Ovary (tissue), 9 donors: ENCODE measurements around the gene DYDC1. TPM values are rescaled to one million over a fixed set of nuclear protein-coding genes. Genes with fewer than 3 reads are reported as not detected.
"Not testable (repeated sequence)": the region's sequence is repeated elsewhere in the genome, so short reads cannot be mapped to it uniquely, and the experiment has no call there.

Source experiments
- DNase-seq, 5 donors: peaks; one replicate each; pipeline ENCODE4 v3.0.0-alpha.2; 2019 to 2020
- H3K27ac ChIP-seq, 2 donors: fragments of 200-600 bp; one replicate each; pipeline versions ENCODE4 v1.5.1 to v1.8.0; 2019 to 2022
- H3K27me3 ChIP-seq: fragments of 200-600 bp; one replicate; pipeline ENCODE4 v1.8.0; 2022
- H3K36me3 ChIP-seq: fragments of 200-600 bp; sonication (generic); one replicate; pipeline ENCODE4 v1.5.1; 2019
- H3K4me1 ChIP-seq: one replicate; pipeline ENCODE4 v1.8.1; 2013; ENCODE audit warnings: mild to moderate bottlenecking, moderate library complexity; ENCODE audit not compliant: insufficient read depth
- H3K4me3 ChIP-seq: fragments of 200-600 bp; sonication (generic); one replicate; pipeline ENCODE4 v1.5.1; 2017
- H3K9me3 ChIP-seq, 2 donors: fragments of 200-600 bp in 1 of 2; sonication (generic) in 1 of 2; one replicate each; pipeline versions ENCODE4 v1.5.1 to v1.8.1; 2013 to 2019; ENCODE audit warnings: mild to moderate bottlenecking in 1 of 2, moderate library complexity in 1 of 2
- CTCF ChIP-seq, 3 donors: fragments of 450-650 bp in 2 of 3; fragments of 200-600 bp in 1 of 3; IDR thresholded peaks; one replicate each; pipeline versions ENCODE4 v1.5.1 to v1.8.0; 2016 to 2022; ENCODE audit warnings: antibody characterized with exemption in 3 of 3, mild to moderate bottlenecking in 1 of 3
- EP300 ChIP-seq: sonication (generic); formaldehyde crosslinking; IDR thresholded peaks from one replicate; pipeline ENCODE4 v1.6.1; 2017; ENCODE audit warnings: antibody characterized with exemption
- POLR2A ChIP-seq: fragments of 450-650 bp; IDR thresholded peaks from one replicate; pipeline ENCODE4 v1.6.1; 2017; ENCODE audit warnings: antibody characterized with exemption, mild to moderate bottlenecking, moderate library complexity
- WGBS, 3 donors: extraction: QIAGEN DNeasy Blood & Tissue Kit in 1 of 3; methylation state at CpG; one replicate each; pipeline versions ENCODE4 v1.1.5 to v1.1.7; 2013 to 2017; 5-methylcytosine and 5-hydroxymethylcytosine counted together
- intact Hi-C, 4 donors: fragments of 100-400 bp; cut with DNase I; formaldehyde crosslinking; loops; one replicate each; pipeline versions ENCODE4 v1.11.0 to v1.15.1; 2022 to 2023
- polyA plus RNA-seq, 2 donors: library from polyadenylated mRNA; stranded (reverse); fragments of 200-250 nt in 1 of 2; fragments of 350-450 nt in 1 of 2; fragmentation: Illumina TruSeq in 1 of 2; extraction: RNeasy Lipid Tissue Mini Kit (QIAGEN cat#74804) in 1 of 2; gene quantifications; one replicate each; pipeline ENCODE4 v1.2.3, GENCODE V29; 2013 to 2014
- total RNA-seq, 7 donors: library from RNA; depleted of rRNA in 2 of 7; stranded (reverse); fragments of >200 nt in 2 of 7; fragmentation: NEBNext Ultra II Directional in 3 of 7; extraction: Animal tissue kit (Norgen Biotek cat#: 25700) in 3 of 7; gene quantifications; one replicate each; pipeline versions ENCODE4 v1.1.0 to v1.2.4, GENCODE V29; 2016 to 2023
- donor health status: DM: no; HTN: no; CAD: no; lungs with moderate emphysema.
- donor health status: DM: no; HTN: no; CAD: no.
- donor health status: Bipolar disorder and iron deficiency.
- donor health status: DM: yes; HTN: yes; CAD: no.
- donor health status: DM: no; HTN: no; CAD: no.
- donor health status: DM: yes; HTN: yes; CAD: no.

DYDC1 gene
- total and polyA plus RNA-seq, 9 donors: 0.33 to 3.8 (median 0.72) TPM; not detected in 6

- TF ChIP-seq CTCF (IDR thresholded peaks at IDR 0.05) (no peak), EP300 (no peak), POLR2A (no peak)
- no peaks in the 10 kb centered on the region for H3K36me3 ChIP-seq
- intact Hi-C loops: no loop called here
- no peak overlapping the region for H3K4me3 ChIP-seq
- no peak for DNase-seq
- H3K27ac ChIP-seq: no peak overlapping the region
- H3K4me1 ChIP-seq: no peaks in the 10 kb centered on the region
- no peaks in the 10 kb centered on the region for H3K27me3 ChIP-seq
- H3K9me3 ChIP-seq: no peaks in the 10 kb centered on the region
- 70 to 76% (median 71%) methylated on average over 5 of the region's 5 CpGs for WGBS, 3 donors
Measured at GRCh38 chr10:80372675-80373074, 16.1 kb upstream of the DYDC1 start.

- Histone ChIP-seq H3K27me3 (no peaks in the 10 kb centered on the region), H3K36me3 (no peaks in the 10 kb centered on the region), H3K27ac (no peak overlapping the region), H3K9me3 (no peaks in the 10 kb centered on the region), H3K4me3 (no peak overlapping the region), H3K4me1 (no peaks in the 10 kb centered on the region)
- intact Hi-C loops: no loop called here
- DNase-seq: no peak
- 62 to 79% (median 70%) methylated on average over 6 of the region's 6 CpGs for WGBS, 3 donors
- TF ChIP-seq POLR2A: no peak
- TF ChIP-seq CTCF (IDR thresholded peaks at IDR 0.05): no peak
- no peak for TF ChIP-seq EP300
Measured at GRCh38 chr10:80371467-80371866, 14.9 kb upstream of the DYDC1 start.

GRCh38 chr10:80365510-80365909 is 9.0 kb upstream of the DYDC1 start:
- Histone ChIP-seq H3K4me3 (no peak overlapping the region), H3K4me1 (no peaks in the 10 kb centered on the region), H3K27ac (no peak overlapping the region), H3K9me3 (no peaks in the 10 kb centered on the region), H3K27me3 (no peaks in the 10 kb centered on the region), H3K36me3 (no peaks in the 10 kb centered on the region)
- no peak for TF ChIP-seq CTCF (IDR thresholded peaks at IDR 0.05)
- no peak for TF ChIP-seq POLR2A
- no peak for TF ChIP-seq EP300
- no peak for DNase-seq
- 0 to 44% (median 0%) methylated on average over 1 of the region's 1 CpG for WGBS, 3 donors
- intact Hi-C loops: no loop called here

- intact Hi-C loops: no loop called here
- WGBS, 3 donors: 95% methylated on average over 22 of the region's 22 CpGs
- DNase-seq: no peak
Measured at GRCh38 chr10:80359644-80360043, 3.1 kb upstream of the DYDC1 start.

GRCh38 chr10:80358925-80359324 is 2.4 kb upstream of the DYDC1 start:
- H3K4me1 ChIP-seq, H3K36me3 ChIP-seq, H3K9me3 ChIP-seq, DNase-seq, H3K27me3 ChIP-seq, intact Hi-C loops, H3K4me3 ChIP-seq, H3K27ac ChIP-seq: not testable (repeated sequence)
- WGBS, 3 donors: 41 to 76% (median 43%) methylated on average over 2 of the region's 2 CpGs

More at GRCh38 chr10:80359644-80360043, 3.1 kb upstream of the DYDC1 start:
- H3K4me3 ChIP-seq: no peak overlapping the region
- no peaks in the 10 kb centered on the region for H3K9me3 ChIP-seq
- no peak for TF ChIP-seq POLR2A
- TF ChIP-seq CTCF (IDR thresholded peaks at IDR 0.05): no peak
- TF ChIP-seq EP300: no peak
- no peaks in the 10 kb centered on the region for H3K36me3 ChIP-seq
- H3K27ac ChIP-seq: no peak overlapping the region
- H3K27me3 ChIP-seq: no peaks in the 10 kb centered on the region
- peaks cover 3% of the 10 kb centered on the region for H3K4me1 ChIP-seq
